Measurements from ENCODE around the gene LRP2BP.

Gene LRP2BP

DNA sequence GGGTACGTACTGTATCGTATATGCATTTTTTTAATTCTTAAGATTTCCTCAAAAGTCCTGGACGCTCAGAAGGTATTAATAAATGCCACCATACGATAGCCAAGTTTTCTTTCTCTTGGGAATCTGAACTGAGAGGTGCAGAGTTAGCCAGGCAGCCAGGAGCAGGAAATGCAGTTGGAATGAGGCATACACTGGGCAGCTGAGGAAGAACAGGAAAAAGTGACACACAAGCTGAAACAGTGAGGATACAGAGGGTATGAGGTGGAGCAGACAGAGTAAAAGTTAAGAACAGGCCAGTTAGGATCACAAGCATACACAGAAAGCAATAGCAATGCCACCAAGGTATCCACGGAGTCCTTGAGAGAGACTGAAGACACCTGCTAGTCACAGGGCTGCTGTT is 16.7 kb upstream of the LRP2BP start:
- TF ChIP-seq ZFP30 (CRISPR knock-in tag; IDR thresholded peaks at IDR 0.05): no peak
- no peak for TF ChIP-seq TOX (CRISPR knock-in tag; IDR thresholded peaks at IDR 0.05; ENCODE audit: borderline replicate concordance)
- no peak for TF ChIP-seq TCF4 (CRISPR knock-in tag; IDR thresholded peaks at IDR 0.05; ENCODE audit: borderline replicate concordance)
- TF ChIP-seq, protein P1, sequence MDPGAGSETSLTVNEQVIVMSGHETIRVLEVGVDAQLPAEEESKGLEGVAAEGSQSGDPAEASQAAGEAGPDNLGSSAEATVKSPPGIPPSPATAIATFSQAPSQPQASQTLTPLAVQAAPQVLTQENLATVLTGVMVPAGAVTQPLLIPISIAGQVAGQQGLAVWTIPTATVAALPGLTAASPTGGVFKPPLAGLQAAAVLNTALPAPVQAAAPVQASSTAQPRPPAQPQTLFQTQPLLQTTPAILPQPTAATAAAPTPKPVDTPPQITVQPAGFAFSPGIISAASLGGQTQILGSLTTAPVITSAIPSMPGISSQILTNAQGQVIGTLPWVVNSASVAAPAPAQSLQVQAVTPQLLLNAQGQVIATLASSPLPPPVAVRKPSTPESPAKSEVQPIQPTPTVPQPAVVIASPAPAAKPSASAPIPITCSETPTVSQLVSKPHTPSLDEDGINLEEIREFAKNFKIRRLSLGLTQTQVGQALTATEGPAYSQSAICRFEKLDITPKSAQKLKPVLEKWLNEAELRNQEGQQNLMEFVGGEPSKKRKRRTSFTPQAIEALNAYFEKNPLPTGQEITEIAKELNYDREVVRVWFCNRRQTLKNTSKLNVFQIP (CRISPR knock-in tag; IDR thresholded peaks at IDR 0.05; ENCODE audit: borderline replicate concordance, low read depth): no peak
- no peak for TF ChIP-seq BACH2 (CRISPR knock-in tag; IDR thresholded peaks at IDR 0.05; ENCODE audit: borderline replicate concordance)
- no peak for TF ChIP-seq ZNF70 (CRISPR knock-in tag; IDR thresholded peaks at IDR 0.05)
- TF ChIP-seq, protein P2, sequence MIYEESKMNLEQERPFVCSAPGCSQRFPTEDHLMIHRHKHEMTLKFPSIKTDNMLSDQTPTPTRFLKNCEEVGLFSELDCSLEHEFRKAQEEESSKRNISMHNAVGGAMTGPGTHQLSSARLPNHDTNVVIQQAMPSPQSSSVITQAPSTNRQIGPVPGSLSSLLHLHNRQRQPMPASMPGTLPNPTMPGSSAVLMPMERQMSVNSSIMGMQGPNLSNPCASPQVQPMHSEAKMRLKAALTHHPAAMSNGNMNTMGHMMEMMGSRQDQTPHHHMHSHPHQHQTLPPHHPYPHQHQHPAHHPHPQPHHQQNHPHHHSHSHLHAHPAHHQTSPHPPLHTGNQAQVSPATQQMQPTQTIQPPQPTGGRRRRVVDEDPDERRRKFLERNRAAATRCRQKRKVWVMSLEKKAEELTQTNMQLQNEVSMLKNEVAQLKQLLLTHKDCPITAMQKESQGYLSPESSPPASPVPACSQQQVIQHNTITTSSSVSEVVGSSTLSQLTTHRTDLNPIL (CRISPR knock-in tag; IDR thresholded peaks at IDR 0.05; ENCODE audit: low read depth): no peak
- TF ChIP-seq, protein P3, sequence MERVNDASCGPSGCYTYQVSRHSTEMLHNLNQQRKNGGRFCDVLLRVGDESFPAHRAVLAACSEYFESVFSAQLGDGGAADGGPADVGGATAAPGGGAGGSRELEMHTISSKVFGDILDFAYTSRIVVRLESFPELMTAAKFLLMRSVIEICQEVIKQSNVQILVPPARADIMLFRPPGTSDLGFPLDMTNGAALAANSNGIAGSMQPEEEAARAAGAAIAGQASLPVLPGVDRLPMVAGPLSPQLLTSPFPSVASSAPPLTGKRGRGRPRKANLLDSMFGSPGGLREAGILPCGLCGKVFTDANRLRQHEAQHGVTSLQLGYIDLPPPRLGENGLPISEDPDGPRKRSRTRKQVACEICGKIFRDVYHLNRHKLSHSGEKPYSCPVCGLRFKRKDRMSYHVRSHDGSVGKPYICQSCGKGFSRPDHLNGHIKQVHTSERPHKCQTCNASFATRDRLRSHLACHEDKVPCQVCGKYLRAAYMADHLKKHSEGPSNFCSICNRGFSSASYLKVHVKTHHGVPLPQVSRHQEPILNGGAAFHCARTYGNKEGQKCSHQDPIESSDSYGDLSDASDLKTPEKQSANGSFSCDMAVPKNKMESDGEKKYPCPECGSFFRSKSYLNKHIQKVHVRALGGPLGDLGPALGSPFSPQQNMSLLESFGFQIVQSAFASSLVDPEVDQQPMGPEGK (CRISPR knock-in tag; IDR thresholded peaks at IDR 0.05; ENCODE audit: borderline replicate concordance): no peak
- TF ChIP-seq PPARA (CRISPR knock-in tag; IDR thresholded peaks at IDR 0.05; ENCODE audit: borderline replicate concordance): no peak
- TF ChIP-seq OSR1 (CRISPR knock-in tag; IDR thresholded peaks at IDR 0.05): no peak
- TF ChIP-seq, protein P4, sequence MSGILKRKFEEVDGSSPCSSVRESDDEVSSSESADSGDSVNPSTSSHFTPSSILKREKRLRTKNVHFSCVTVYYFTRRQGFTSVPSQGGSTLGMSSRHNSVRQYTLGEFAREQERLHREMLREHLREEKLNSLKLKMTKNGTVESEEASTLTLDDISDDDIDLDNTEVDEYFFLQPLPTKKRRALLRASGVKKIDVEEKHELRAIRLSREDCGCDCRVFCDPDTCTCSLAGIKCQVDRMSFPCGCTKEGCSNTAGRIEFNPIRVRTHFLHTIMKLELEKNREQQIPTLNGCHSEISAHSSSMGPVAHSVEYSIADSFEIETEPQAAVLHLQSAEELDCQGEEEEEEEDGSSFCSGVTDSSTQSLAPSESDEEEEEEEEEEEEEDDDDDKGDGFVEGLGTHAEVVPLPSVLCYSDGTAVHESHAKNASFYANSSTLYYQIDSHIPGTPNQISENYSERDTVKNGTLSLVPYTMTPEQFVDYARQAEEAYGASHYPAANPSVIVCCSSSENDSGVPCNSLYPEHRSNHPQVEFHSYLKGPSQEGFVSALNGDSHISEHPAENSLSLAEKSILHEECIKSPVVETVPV (CRISPR knock-in tag; IDR thresholded peaks at IDR 0.05): no peak
- no peak for TF ChIP-seq CSDC2 (CRISPR knock-in tag; IDR thresholded peaks at IDR 0.05)
- no peak for TF ChIP-seq ZNF8 (CRISPR knock-in tag; IDR thresholded peaks at IDR 0.05)
- TF ChIP-seq ZNF565 (CRISPR knock-in tag; conservative IDR thresholded peaks at IDR 0.05; ENCODE audit: low read depth): no peak
- ATAC-seq: no peak

DNA sequence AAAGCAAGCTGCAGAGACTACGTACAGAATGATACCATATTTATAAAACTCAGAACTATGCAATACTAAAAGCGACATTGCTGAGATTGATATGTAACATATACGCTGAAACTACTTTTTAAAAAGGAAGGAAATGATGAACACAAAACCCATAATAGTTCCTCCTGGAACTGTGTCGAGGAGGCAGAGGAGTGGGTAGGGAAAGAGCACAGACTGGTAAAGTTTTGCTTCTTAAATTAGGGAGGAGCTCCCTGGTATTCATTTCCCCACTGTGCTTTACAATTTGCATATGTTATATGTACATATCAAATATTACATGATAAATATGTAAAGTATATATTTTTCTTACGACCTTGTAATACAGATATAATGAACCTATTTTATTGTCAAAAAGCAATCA is 16.1 kb upstream of the LRP2BP start:
- no peak for ATAC-seq
- TF ChIP-seq, protein P5, sequence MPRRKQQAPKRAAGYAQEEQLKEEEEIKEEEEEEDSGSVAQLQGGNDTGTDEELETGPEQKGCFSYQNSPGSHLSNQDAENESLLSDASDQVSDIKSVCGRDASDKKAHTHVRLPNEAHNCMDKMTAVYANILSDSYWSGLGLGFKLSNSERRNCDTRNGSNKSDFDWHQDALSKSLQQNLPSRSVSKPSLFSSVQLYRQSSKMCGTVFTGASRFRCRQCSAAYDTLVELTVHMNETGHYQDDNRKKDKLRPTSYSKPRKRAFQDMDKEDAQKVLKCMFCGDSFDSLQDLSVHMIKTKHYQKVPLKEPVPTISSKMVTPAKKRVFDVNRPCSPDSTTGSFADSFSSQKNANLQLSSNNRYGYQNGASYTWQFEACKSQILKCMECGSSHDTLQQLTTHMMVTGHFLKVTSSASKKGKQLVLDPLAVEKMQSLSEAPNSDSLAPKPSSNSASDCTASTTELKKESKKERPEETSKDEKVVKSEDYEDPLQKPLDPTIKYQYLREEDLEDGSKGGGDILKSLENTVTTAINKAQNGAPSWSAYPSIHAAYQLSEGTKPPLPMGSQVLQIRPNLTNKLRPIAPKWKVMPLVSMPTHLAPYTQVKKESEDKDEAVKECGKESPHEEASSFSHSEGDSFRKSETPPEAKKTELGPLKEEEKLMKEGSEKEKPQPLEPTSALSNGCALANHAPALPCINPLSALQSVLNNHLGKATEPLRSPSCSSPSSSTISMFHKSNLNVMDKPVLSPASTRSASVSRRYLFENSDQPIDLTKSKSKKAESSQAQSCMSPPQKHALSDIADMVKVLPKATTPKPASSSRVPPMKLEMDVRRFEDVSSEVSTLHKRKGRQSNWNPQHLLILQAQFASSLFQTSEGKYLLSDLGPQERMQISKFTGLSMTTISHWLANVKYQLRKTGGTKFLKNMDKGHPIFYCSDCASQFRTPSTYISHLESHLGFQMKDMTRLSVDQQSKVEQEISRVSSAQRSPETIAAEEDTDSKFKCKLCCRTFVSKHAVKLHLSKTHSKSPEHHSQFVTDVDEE (CRISPR knock-in tag; IDR thresholded peaks at IDR 0.05): no peak
- no peak for TF ChIP-seq ZNF8 (CRISPR knock-in tag; IDR thresholded peaks at IDR 0.05)
- TF ChIP-seq ARNTL (CRISPR knock-in tag; IDR thresholded peaks at IDR 0.05; ENCODE audit: borderline replicate concordance, low read depth): no peak
- TF ChIP-seq ISL1 (CRISPR knock-in tag; IDR thresholded peaks at IDR 0.05): no peak
- TF ChIP-seq OSR1 (CRISPR knock-in tag; IDR thresholded peaks at IDR 0.05): no peak
- no peak for TF ChIP-seq ZC3H10 (CRISPR knock-in tag; IDR thresholded peaks at IDR 0.05)
- TF ChIP-seq RARB (CRISPR knock-in tag; IDR thresholded peaks at IDR 0.05): no peak
- no peak for TF ChIP-seq BACH2 (CRISPR knock-in tag; IDR thresholded peaks at IDR 0.05; ENCODE audit: borderline replicate concordance)

DNA sequence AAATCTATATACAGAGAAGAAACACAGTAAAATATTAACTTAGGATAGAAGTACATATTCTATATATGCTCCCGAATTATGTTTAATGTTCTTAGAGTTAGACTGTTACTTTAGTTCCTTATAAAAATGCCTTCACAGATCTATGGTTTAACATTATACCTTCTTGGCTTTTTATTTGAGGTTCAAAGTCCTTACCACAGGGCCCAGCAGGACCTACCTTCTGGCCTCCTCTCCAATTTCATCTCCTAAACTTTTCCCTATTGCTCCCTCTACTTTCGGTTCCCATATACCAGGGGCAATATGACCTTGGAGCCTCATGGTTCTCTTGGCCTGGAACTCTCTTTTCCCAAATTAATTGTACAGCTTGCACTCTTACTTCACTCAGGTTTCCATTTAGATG is 12.7 kb upstream of the LRP2BP start:
- TF ChIP-seq, protein P3 (CRISPR knock-in tag; IDR thresholded peaks at IDR 0.05; ENCODE audit: borderline replicate concordance): no peak
- TF ChIP-seq SNAI2 (CRISPR knock-in tag; IDR thresholded peaks at IDR 0.05) (no peak), CSDC2 (CRISPR knock-in tag; IDR thresholded peaks at IDR 0.05) (no peak), OSR1 (CRISPR knock-in tag; IDR thresholded peaks at IDR 0.05) (no peak)
- ATAC-seq: no peak
